Immature natural killer cell (primary cell): ENCODE results near the gene TDO2. TPM values are rescaled to one million over a fixed set of nuclear protein-coding genes. Genes with fewer than 3 reads are reported as not detected.

Experiments used
- DNase-seq, 3 donors: peaks; one replicate each; pipeline ENCODE4 v3.0.0; 2022; ENCODE audit warnings: mixed read lengths in 1 of 3
- H3K27ac Mint-ChIP-seq, 6 donors: one replicate each; pipeline ENCODE4 v1.8.0; 2020; ENCODE audit warnings: mixed read lengths in 6 of 6, mild to moderate bottlenecking in 5 of 6, inconsistent platforms in 4 of 6, moderate library complexity in 3 of 6
- H3K27me3 Mint-ChIP-seq, 3 donors: one replicate each; pipeline ENCODE4 v1.8.0; 2020 to 2021; ENCODE audit warnings: low read depth in 3 of 3, mild to moderate bottlenecking in 3 of 3, mixed read lengths in 3 of 3, moderate library complexity in 3 of 3, inconsistent platforms in 1 of 3
- H3K36me3 Mint-ChIP-seq, 3 donors: one replicate each; pipeline ENCODE4 v1.8.0; 2020; ENCODE audit warnings: mixed read lengths in 3 of 3, inconsistent platforms in 2 of 3, mild to moderate bottlenecking in 2 of 3
- H3K4me1 Mint-ChIP-seq, 2 donors: one replicate each; pipeline ENCODE4 v1.8.0; 2020; ENCODE audit warnings: inconsistent platforms in 2 of 2, mild to moderate bottlenecking in 2 of 2, mixed read lengths in 2 of 2, moderate library complexity in 1 of 2
- H3K4me3 Mint-ChIP-seq, 5 donors: one replicate each; pipeline ENCODE4 v1.8.0; 2020; ENCODE audit warnings: mild to moderate bottlenecking in 5 of 5, mixed read lengths in 5 of 5, inconsistent platforms in 3 of 5, moderate library complexity in 3 of 5
- H3K9me3 Mint-ChIP-seq, 6 donors: one replicate each; pipeline ENCODE4 v1.8.0; 2020; ENCODE audit warnings: mild to moderate bottlenecking in 6 of 6, mixed read lengths in 6 of 6, inconsistent platforms in 4 of 6, moderate library complexity in 3 of 6
- polyA plus RNA-seq, 3 donors: library from polyadenylated mRNA; unstranded; fragments of 300-500 nt; fragmentation: Illumina TruSeq; gene quantifications; one replicate each; pipeline ENCODE4 v1.2.3, GENCODE V29; 2021

The TDO2 gene
- polyA plus RNA-seq, 3 donors from 2014 or later: not detected

- Mint-ChIP-seq H3K9me3 (no peaks in the 10 kb centered on the region), H3K36me3 (no peaks in the 10 kb centered on the region), H3K27me3 (peaks cover 6 to 8% (median 6%) of the 10 kb centered on the region in 3 donors), H3K27ac (no peak overlapping the region), H3K4me3 (no peak overlapping the region), H3K4me1 (peaks cover 18 to 44% of the 10 kb centered on the region in 2 donors)
- DNase-seq: no peak
Measured at GRCh38 chr4:155950461-155950860, 47.0 kb downstream of the TDO2 start.

- Mint-ChIP-seq H3K27me3 (peaks cover 6 to 8% (median 8%) of the 10 kb centered on the region in 3 donors), H3K4me3 (peak overlapping the region; percentile 28 to 96 (median 64)), H3K9me3 (no peaks in the 10 kb centered on the region), H3K4me1 (peaks cover 18 to 44% of the 10 kb centered on the region in 2 donors), H3K36me3 (no peaks in the 10 kb centered on the region), H3K27ac (peak overlapping the region in 5 of 6 donors; percentile 23 to 84 (median 71))
- DNase-seq: no peak
Measured at GRCh38 chr4:155952501-155952901, 49.0 kb downstream of the TDO2 start.

- peaks cover 6 to 8% (median 8%) of the 10 kb centered on the region in 3 donors for H3K27me3 Mint-ChIP-seq
- peak within 1 kb of the TSS; percentile 96 to 97 (median 96) for H3K4me3 Mint-ChIP-seq
- peaks cover 18 to 44% of the 10 kb centered on the region in 2 donors for H3K4me1 Mint-ChIP-seq
- no peaks in the 10 kb centered on the region for H3K9me3 Mint-ChIP-seq
- no peaks in the 10 kb centered on the region for H3K36me3 Mint-ChIP-seq
- peak within 1 kb of the TSS; percentile 96 to 99 (median 98) for H3K27ac Mint-ChIP-seq
- peak; percentile 78 to 81 (median 80) for DNase-seq
Measured at GRCh38 chr4:155953151-155954117, 49.9 kb downstream of the TDO2 start, which contains the start of gene CTSO. Gene CTSO, minus strand, starts transcription at chr4:155953866. Its CDS starts 19 bp downstream, at chr4:155953847.

- H3K9me3 Mint-ChIP-seq: no peaks in the 10 kb centered on the region
- DNase-seq: no peak
- peaks cover 6 to 8% (median 8%) of the 10 kb centered on the region in 3 donors for H3K27me3 Mint-ChIP-seq
- peak overlapping the region; percentile 96 to 97 (median 96) for H3K4me3 Mint-ChIP-seq
- peak overlapping the region; percentile 96 to 99 (median 98) for H3K27ac Mint-ChIP-seq
- H3K36me3 Mint-ChIP-seq: no peaks in the 10 kb centered on the region
- H3K4me1 Mint-ChIP-seq: peaks cover 18 to 43% of the 10 kb centered on the region in 2 donors
Measured at GRCh38 chr4:155954118-155954685, 50.7 kb downstream of the TDO2 start.

- Mint-ChIP-seq H3K27ac (peak overlapping the region in 5 of 6 donors; percentile 19 to 97 (median 96)), H3K9me3 (no peaks in the 10 kb centered on the region), H3K27me3 (peaks cover 6 to 11% (median 8%) of the 10 kb centered on the region in 3 donors), H3K36me3 (no peaks in the 10 kb centered on the region), H3K4me1 (peaks cover 18 to 38% of the 10 kb centered on the region in 2 donors), H3K4me3 (peak overlapping the region; percentile 43 to 97 (median 54))
- DNase-seq: no peak
Measured at GRCh38 chr4:155954939-155955338, 51.4 kb downstream of the TDO2 start.

GRCh38 chr4:155956461-155956860, 53.0 kb downstream of the TDO2 start:
- Mint-ChIP-seq H3K27ac (no peak overlapping the region), H3K36me3 (no peaks in the 10 kb centered on the region), H3K9me3 (no peaks in the 10 kb centered on the region), H3K4me1 (peaks cover 18 to 32% of the 10 kb centered on the region in 2 donors), H3K4me3 (no peak overlapping the region), H3K27me3 (peaks cover 6 to 11% (median 8%) of the 10 kb centered on the region in 3 donors)
- no peak for DNase-seq

- no peak for DNase-seq
- no peak overlapping the region for H3K4me3 Mint-ChIP-seq
- H3K9me3 Mint-ChIP-seq: no peaks in the 10 kb centered on the region
- no peaks in the 10 kb centered on the region for H3K36me3 Mint-ChIP-seq
- H3K27ac Mint-ChIP-seq: no peak overlapping the region
- H3K27me3 Mint-ChIP-seq: peaks cover 0 to 3% (median 3%) of the 10 kb centered on the region in 3 donors
- peaks cover 2% of the 10 kb centered on the region in 2 donors for H3K4me1 Mint-ChIP-seq
Measured at GRCh38 chr4:155959417-155959816, 55.9 kb downstream of the TDO2 start.

GRCh38 chr4:155960522-155960921, 57.0 kb downstream of the TDO2 start:
- Mint-ChIP-seq H3K4me3 (no peak overlapping the region), H3K27ac (no peak overlapping the region), H3K36me3 (no peaks in the 10 kb centered on the region), H3K9me3 (no peaks in the 10 kb centered on the region), H3K27me3 (peaks cover 3 to 4% (median 3%) of the 10 kb centered on the region in 3 donors), H3K4me1 (no peaks in the 10 kb centered on the region)
- no peak for DNase-seq

GRCh38 chr4:155961575-155961974, 58.1 kb downstream of the TDO2 start:
- no peaks in the 10 kb centered on the region for H3K4me1 Mint-ChIP-seq
- no peaks in the 10 kb centered on the region for H3K9me3 Mint-ChIP-seq
- H3K27me3 Mint-ChIP-seq: peaks cover 3 to 4% (median 3%) of the 10 kb centered on the region in 3 donors
- no peak for DNase-seq
- H3K27ac Mint-ChIP-seq: no peak overlapping the region
- no peak overlapping the region for H3K4me3 Mint-ChIP-seq
- H3K36me3 Mint-ChIP-seq: no peaks in the 10 kb centered on the region

GRCh38 chr4:155962767-155963166, 59.3 kb downstream of the TDO2 start:
- Mint-ChIP-seq H3K27ac (no peak overlapping the region), H3K36me3 (no peaks in the 10 kb centered on the region), H3K4me3 (no peak overlapping the region), H3K4me1 (no peaks in the 10 kb centered on the region), H3K27me3 (peaks cover 2 to 7% (median 3%) of the 10 kb centered on the region in 3 donors), H3K9me3 (peaks cover 0 to under 1% (median 0%) of the 10 kb centered on the region in 6 donors)
- no peak for DNase-seq

GRCh38 chr4:155964016-155964891, 60.8 kb downstream of the TDO2 start:
- H3K4me3 Mint-ChIP-seq: no peak overlapping the region
- DNase-seq: no peak
- peaks cover 3 to 7% (median 7%) of the 10 kb centered on the region in 3 donors for H3K27me3 Mint-ChIP-seq
- H3K36me3 Mint-ChIP-seq: no peaks in the 10 kb centered on the region
- H3K4me1 Mint-ChIP-seq: no peaks in the 10 kb centered on the region
- H3K9me3 Mint-ChIP-seq: peaks cover 0 to 2% (median 0%) of the 10 kb centered on the region in 6 donors
- no peak overlapping the region for H3K27ac Mint-ChIP-seq

GRCh38 chr4:155966171-155966570, 62.7 kb downstream of the TDO2 start:
- H3K4me1 Mint-ChIP-seq: no peaks in the 10 kb centered on the region
- H3K36me3 Mint-ChIP-seq: no peaks in the 10 kb centered on the region
- peaks cover 0 to 12% (median 7%) of the 10 kb centered on the region in 3 donors for H3K27me3 Mint-ChIP-seq
- DNase-seq: no peak
- H3K9me3 Mint-ChIP-seq: peaks cover 0 to 2% (median 0%) of the 10 kb centered on the region in 6 donors
- H3K4me3 Mint-ChIP-seq: no peak overlapping the region
- no peak overlapping the region for H3K27ac Mint-ChIP-seq

- H3K27ac Mint-ChIP-seq: no peak overlapping the region
- peaks cover 0 to 2% (median 0%) of the 10 kb centered on the region in 6 donors for H3K9me3 Mint-ChIP-seq
- H3K27me3 Mint-ChIP-seq: peaks cover 0 to 12% (median 7%) of the 10 kb centered on the region in 3 donors
- H3K36me3 Mint-ChIP-seq: no peaks in the 10 kb centered on the region
- no peak overlapping the region for H3K4me3 Mint-ChIP-seq
- no peak for DNase-seq
- no peaks in the 10 kb centered on the region for H3K4me1 Mint-ChIP-seq
Measured at GRCh38 chr4:155966731-155967395, 63.4 kb downstream of the TDO2 start.
